Measurements from ENCODE around the gene PEX11B. TPM values are rescaled to one million over a fixed set of nuclear protein-coding genes. Genes with fewer than 3 reads are reported as not detected.

PEX11B gene
- total and polyA plus RNA-seq, 2 of the 8 experiments (the other 6 are each of a cell fraction or from before 2014, with no cell fraction given) = 9.1 to 15.1 TPM

DNA sequence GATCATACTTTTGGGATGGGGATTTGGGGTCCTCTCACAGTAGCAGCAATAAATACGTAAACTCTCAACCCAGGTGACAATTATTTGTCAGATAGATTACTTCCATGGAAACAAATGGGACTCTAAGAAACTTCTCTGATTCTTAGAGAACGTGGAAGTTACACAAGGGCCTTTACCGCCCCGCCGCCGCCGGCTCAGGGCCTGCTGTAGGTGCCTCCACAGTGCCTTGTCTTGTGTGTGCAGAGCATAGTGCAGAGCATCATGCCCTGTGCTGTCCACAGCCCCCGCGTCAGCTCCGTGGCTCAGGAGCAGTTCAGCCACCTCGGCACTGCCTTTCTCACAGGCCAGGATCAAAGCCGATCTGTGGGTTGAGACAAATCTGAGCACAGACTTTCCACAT lies 43.9 kb downstream of the PEX11B start (continued):
- no peak for TF ChIP-seq FOSL1 (IDR thresholded peaks at IDR 0.05; ENCODE audit: insufficient read depth, low read depth, low read length)
- TF ChIP-seq EP300 (IDR thresholded peaks at IDR 0.05; ENCODE audit: borderline replicate concordance in 1 of 2, low read depth in 2 of 2, low read length in 2 of 2) = no peak
- no peak for TF ChIP-seq SIRT6 (IDR thresholded peaks at IDR 0.05; ENCODE audit: low read length)
- no peak for TF ChIP-seq KDM4A (IDR thresholded peaks at IDR 0.05; ENCODE audit: low read depth, low read length, severe bottlenecking)
- no peak for TF ChIP-seq POLR2A (IDR thresholded peaks at IDR 0.05; ENCODE audit: control extremely low read depth in 1 of 2, low read depth in 2 of 2, low read length in 2 of 2)
